ENCODE results near the gene SLC6A13.

The SLC6A13 gene

GRCh38 chr12:212715-213526 is 49.7 kb downstream of the SLC6A13 start:
- no peak for DNase-seq

DNA sequence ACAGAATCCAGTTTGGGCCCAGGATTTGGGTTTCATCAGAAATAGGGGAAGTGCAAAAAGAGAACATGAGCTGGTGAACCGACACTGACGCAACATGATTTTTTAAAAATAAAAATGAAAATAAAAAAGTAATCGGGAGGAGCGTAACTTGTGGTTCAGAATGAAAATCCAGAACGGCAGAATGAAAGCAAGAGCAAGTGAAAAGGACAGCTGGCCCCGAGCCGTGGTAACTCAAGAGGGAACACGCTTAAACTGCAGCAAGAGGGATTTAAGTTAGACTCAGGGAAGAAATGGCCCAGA is 50.3 kb downstream of the SLC6A13 start:
- DNase-seq, result no peak

DNA sequence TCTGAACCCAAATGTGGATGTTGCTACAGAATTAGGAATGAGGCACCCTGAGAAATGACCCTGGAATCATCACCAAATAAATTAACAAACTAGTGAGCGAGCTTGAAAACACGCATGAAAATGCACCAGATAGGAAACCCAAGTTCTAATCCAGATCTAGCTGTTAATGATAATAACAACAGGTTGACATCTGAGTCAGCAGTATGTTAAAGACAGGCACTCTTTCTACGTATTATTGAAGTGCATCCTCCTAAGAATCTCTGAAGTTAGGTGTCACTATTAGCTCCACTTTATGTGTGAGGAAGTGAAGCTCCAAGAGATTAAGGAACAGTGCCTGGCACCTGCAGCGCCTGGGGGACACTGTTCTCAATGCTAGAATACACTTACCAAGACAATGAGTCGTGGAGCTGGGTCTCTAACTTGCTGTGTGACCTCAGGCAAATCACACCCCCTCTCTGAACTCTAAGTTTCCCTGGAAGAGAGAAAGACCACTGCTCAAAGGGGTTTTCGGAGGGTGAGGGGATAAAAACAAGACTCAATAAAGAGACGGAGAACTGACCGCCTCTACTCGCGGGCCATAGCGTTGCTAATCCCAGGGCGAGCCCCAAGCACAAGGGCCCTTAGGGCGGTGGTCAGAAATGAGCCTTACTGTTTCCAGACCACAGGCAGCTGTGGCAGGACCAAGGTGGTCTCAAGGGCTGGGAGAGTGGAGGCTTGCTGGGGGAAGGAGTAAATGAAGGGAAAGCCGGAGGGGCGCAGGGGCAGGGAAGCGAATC is 50.8 kb downstream of the SLC6A13 start:
- DNase-seq, result no peak

DNA sequence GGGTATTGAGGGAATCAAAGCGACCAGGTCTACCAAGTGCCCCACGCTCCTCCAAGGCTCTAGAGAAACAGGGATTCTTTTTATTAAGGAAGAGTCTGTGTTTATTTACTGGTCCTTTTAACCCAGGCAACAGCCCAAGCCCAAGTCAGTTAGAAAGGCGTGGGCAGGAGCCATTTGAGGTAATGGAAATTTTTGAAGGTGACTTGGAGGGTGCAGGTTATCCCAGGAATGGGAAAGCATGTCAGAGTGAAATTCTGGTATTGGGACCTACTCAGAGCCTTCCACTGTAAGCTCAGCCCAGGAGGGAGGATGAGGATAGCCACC is 51.5 kb downstream of the SLC6A13 start:
- DNase-seq, result no peak

DNA sequence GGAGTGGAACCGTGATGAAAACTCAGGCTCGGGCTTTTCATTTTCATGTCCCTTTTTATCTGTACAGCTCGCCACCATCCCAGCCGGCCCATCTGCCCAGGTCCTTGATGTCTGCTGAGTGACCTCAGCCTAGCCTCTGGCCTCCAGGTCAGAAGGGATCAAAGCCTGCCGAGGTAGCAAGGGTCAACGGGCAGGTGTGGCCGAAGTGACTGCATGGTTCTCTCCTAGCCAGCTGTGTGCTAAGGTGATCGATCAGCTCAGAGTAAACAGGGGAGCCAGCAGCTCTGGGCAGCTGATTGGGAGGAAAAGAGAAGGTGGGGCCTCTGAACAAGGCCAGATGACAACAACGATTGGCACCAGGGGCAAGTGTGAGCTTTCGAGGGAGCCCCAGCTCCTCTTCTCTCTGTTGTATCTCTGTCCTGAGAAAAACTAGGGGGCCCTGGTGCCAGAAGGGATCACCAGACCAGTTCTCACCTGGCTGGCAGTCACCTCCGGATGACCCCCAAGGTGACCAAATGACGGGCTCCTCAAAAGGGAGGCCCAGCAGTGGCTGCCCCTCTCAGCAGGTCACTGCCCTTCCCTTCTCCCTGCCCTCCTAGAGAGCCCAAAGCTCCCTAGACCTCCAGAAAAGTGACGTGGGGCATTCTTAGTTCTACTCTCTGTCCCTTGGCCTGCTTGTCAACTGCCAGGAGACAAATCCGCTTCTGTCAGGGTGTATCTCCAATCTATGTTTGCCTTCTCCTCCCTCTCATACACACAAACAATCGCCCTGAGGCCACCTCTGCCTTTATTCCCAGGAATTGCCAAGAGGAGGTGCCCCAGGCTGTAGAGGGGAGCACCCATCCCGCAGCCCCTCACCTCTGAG is 52.1 kb downstream of the SLC6A13 start:
- DNase-seq, result no peak

DNA sequence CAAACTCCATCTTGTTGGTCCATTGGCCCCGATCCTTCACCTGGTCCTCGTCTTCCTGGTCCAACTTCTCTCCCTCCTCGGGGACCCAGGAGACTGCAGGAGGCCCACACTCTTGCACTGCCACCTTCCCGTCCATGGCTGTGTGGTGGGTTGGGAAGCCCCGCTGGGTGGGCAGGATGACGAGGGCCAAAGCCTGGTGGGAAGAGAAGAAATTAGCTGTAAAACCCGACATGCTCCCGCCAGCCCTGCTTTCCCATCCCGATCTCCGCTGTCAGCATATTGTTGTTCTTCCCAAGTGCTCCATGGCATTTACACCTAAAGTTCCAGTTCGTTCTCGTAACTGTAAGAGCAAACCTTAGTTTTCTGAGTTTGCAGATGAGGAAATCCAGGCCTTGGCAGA is 52.8 kb downstream of the SLC6A13 start:
- no peak for DNase-seq

DNA sequence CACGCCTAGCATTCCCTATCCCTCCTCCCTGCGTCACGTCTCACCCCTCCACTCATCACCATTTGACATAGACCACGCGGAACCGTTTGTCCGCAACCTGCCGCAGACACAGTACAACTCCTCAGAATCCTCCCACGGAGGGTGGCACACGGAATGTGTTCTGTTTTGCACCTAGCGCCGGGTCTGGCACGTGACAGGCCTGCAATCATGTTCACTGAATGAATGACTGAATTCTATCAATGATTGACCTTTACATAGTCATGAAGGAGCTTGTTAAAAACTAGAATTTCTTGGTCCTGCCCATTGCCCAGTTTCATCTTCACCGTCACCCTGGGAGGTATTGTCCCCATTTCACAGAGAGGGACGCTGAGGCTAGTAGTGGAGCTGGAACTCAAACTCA is 53.4 kb downstream of the SLC6A13 start:
- no peak for DNase-seq

DNA sequence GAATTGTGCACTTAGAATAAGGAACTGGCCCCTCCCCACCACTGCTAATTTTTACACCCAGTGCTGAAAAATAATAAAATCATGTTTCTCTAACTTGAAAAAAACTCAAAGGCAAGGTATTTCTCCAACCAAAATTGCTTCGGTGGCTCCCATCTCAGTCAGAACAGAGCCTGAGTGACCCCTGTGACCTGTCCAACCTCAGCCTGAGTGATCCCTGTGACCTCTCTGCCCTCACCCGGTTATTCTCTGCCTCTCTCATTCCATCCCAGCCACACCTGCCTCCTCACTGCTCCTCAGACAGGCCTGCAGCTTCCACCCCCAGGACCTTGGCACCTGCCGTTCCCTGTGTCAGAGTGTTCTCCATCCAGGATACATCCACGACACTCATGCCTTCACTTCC is 53.8 kb downstream of the SLC6A13 start:
- DNase-seq, result no peak

GRCh38 chr12:207804-208203 is 54.8 kb downstream of the SLC6A13 start:
- DNase-seq, result no peak

GRCh38 chr12:206746-207440 is 55.7 kb downstream of the SLC6A13 start:
- no peak for DNase-seq

DNA sequence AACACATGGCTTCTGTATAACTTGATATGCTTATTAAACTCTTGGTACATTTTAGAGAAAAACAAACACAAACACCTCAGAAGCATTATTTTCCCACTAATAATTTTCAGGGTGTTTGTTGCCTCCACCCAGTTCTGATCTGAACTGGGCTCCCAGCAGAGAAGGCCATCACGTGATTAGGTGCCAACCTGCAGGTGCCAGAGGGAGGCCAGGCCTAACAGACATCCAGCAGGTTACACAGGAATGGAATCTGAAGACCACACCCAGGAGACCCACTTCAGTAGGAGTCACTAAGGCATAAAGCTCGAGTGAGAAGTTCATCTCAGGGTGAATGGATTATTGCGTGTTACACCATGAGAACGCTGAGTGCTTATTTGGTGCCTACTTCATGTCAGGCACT is 57.6 kb downstream of the SLC6A13 start:
- no peak for DNase-seq

DNA sequence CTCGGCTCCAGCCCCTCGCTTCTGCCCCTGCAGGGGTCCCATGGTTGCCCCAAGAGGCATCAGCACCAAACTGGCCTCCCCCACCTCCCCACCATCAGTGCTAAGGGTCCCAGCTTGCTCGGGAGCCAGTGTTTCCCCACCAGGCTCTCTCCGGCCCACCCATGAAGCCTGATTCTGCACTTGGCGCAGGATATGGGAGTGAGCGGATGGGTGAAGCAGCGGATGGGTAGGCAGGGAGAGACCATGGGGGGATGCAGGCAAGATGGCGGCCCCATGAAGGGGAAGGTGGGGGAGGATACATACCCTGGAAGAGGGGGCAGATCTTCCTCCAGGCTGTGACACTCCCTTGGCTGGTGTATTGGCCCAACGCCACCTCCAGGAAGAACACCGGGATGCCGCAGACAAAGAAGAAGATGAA is 58.4 kb downstream of the SLC6A13 start:
- DNase-seq, result no peak

DNA sequence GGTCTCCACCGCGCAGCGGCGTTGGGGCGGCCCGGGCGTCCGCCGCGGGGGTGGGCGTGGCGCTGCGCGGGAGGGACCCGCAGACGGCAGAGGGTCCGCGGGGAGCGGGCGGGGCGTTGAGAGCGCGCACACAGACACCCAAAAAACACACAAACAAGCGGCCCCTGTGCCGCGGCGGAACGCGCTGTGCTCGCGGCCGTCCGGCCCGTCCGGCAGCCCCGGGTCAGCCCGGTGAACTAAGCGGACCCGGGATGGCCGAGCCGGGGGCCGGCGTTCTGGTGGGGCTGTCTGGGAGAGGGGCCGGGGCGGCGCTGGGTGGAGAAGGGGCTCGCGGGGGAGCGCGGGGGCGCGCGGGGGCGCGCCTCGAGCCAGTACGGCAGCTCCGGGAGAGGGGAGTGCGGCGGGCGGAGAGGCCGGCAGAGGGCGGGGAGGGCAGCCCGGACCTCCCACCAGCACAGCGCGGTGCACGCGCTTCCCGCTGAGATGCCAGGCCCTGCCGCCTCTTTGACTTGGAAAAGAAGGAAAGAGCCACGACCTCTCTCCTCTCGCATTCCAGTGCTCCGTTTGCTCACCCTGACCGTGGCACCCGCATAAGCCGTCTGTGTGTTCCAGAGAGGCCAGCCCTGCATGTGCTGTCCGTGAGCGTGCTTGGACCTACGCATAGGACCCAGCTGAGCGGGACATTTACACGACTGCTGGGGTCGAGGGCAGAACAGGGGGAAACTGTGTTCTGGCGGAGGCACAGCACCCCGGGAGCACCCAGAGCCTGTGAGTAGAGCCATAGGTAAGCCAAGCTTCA is 59.0 kb downstream of the SLC6A13 start:
- peak; percentile 69 for DNase-seq

DNA sequence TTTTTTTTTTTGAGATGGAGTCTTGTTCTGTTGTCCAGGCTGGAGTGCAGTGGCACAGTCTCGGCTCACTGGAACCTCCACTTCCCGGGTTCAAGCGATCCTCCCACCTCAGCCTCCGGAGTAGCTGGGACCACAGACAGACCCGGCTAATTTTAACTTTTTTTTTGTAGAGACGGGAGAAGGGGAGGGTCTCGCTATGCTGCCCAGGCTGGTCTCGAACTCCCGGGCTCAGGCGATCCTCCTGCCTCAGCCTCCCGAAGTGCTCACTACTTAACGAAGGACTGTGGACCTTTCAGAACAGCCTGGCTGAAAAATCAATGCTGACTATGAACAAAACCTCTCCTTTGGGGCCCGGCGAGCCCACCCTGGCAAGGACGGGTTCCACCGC is 59.6 kb downstream of the SLC6A13 start:
- DNase-seq, result no peak

DNA sequence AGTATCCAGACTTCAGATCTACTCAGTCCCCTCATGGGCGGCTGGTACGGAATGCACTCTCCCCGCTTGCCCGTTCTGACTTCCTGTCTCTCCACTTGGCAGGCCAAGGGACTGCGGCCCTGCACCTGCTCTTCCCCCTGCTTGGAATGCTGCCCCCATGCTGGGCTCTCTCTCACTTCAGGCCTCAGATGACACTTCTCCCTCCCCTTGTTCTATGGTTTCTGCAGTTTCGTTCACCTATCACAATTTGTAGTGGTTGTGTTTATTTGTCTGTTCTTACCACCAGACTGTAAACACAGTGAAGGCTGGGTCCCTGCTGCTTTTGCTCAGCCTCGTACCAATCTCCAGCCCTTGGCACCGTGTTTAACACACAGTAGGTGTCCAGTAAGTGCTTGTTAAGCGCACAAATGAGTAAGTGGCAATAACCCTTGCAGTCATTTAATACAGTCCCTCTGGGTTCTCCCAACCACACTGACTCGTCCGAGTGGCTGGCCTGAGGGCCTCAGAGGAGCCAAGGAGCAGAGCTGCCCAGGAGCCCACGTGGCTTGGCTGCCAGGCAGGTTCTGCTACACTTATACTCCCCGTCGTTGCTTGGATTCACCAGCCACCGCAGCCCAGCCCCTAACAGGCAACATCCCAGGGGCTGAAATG is 60.4 kb downstream of the SLC6A13 start:
- no peak for DNase-seq

- no peak for DNase-seq
Measured at GRCh38 chr12:201361-201760, 61.3 kb downstream of the SLC6A13 start.

DNA sequence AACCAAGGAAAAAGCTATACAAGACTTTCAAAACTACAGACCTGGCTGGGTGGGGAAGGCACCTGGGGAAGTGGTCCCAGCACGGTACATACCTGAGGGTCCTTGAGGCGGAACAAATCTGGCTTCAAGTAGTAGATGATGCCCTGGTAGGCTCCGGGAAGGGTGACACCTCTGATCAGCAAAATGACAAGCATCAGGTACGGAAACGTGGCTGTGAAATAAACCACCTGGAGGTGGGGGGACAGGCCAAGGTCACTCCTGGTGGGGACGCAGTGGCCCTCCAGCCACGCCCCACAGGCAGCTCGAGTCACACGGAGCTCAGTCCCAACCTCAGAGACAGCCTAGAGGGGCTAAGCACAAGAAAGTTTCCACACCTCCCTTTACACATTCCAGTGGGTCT is 63.9 kb downstream of the SLC6A13 start:
- no peak for DNase-seq

DNA sequence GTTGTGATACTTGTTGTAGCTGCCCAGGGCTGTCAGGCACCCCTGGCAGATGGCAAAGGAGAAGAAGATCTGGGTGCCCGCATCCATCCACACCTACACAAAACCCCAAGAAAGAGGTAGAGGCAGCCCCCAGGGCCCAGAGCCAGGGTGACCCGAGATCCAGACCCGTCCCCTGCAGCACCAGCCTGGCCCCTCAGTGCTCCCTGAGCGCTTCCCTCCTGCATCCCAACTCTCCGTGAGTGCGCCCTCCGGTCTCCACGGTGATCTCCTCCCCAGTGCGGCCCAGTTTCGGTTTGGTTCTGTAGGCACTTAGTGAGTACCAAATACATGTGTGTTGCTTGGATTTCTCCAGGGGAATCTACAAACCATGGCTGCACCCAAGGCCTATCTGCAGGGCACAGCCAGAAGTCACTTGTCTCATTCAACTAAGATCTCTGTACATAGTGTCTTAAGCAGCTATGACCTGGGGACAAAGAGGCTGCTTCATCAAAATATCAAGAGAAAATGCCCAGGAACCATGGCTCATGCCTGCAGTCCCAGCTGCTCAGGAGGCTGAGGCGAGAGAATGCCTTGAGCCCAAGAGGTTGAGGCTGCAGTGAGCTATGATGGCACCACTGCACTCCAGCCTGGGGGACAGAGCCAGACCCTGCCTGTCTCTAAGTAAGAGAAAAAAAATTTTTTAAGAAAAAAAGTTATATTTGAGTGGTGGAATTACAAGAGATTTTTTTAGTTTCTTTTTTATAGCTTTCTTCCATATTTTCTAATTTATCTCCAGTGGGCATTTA is 64.5 kb downstream of the SLC6A13 start:
- DNase-seq, result no peak

DNA sequence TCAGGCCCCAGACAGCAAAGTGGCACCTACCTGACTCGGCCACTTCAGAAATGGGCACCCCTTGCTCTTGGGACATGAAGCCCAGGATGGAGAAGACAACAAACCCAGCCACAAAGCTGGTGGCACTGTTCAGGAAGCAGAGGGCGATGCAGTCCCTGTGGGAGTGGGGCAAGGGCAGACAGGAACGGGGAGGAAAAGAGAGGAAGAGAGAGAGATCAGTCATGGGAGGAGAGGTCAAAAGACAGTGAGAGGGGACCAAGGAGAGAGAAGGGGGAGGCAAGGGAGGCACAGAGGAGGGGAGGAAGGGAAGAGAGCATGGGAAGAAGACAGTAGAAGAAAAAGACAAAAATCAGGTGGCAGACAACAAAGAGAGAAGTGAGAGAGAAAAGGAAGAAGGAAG is 65.3 kb downstream of the SLC6A13 start:
- no peak for DNase-seq

- DNase-seq, result no peak
Measured at GRCh38 chr12:196436-196835, 66.2 kb downstream of the SLC6A13 start.

GRCh38 chr12:195951-196350 is 66.7 kb downstream of the SLC6A13 start:
- no peak for DNase-seq

Data from retina (tissue), 1 donor.